GM23248 (cell line): ENCODE results near the gene SDR42E2. TPM values are rescaled to one million over a fixed set of nuclear protein-coding genes. Genes with fewer than 3 reads are reported as not detected.
A peak's percentile ranks its signal among the peaks of the same experiment; 100 is the strongest.

Experiments
- DNase-seq: peaks from one replicate; pipeline ENCODE4 v3.0.0-alpha.2; 2015
- H2AFZ ChIP-seq: fragments of 200-600 bp; sonication (generic); 2 replicates; pipeline ENCODE4 v1.6.1; 2016; ENCODE audit warnings: antibody characterized with exemption
- H3F3A ChIP-seq: fragments of 200-600 bp; sonication (generic); 2 replicates; pipeline ENCODE4 v1.6.1; 2016; ENCODE audit warnings: mild to moderate bottlenecking, antibody characterized with exemption, mixed run types; ENCODE audit not compliant: insufficient read depth
- H3K27ac ChIP-seq: fragments of 200-600 bp; sonication (generic); 2 replicates; pipeline ENCODE4 v1.5.1; 2016; ENCODE audit warnings: mild to moderate bottlenecking
- H3K27me3 ChIP-seq: fragments of 200-600 bp; sonication (generic); replicated peaks from 2 replicates; pipeline ENCODE4 v1.6.1; 2016; ENCODE audit warnings: mild to moderate bottlenecking; ENCODE audit not compliant: insufficient read depth
- H3K36me3 ChIP-seq: fragments of 200-600 bp; sonication (generic); 2 replicates; pipeline ENCODE4 v1.6.1; 2016; ENCODE audit warnings: low read depth, mild to moderate bottlenecking
- H3K4me1 ChIP-seq: fragments of 200-600 bp; sonication (generic); 2 replicates; pipeline ENCODE4 v1.6.1; 2016; ENCODE audit warnings: mild to moderate bottlenecking; ENCODE audit not compliant: insufficient read depth
- H3K4me2 ChIP-seq: fragments of 200-600 bp; sonication (generic); one replicate; pipeline ENCODE4 v1.6.1; 2016; ENCODE audit warnings: mild to moderate bottlenecking; ENCODE audit not compliant: unreplicated experiment
- H3K4me3 ChIP-seq: fragments of 200-600 bp; sonication (generic); 2 replicates; pipeline ENCODE4 v1.5.1; 2016; ENCODE audit warnings: mild to moderate bottlenecking
- H3K79me2 ChIP-seq: fragments of 200-600 bp; sonication (generic); 2 replicates; pipeline ENCODE4 v1.6.1; 2016; ENCODE audit warnings: mild to moderate bottlenecking; ENCODE audit not compliant: insufficient read depth
- H3K9ac ChIP-seq: fragments of 200-600 bp; sonication (generic); 2 replicates; pipeline ENCODE4 v1.6.1; 2016; ENCODE audit warnings: mild to moderate bottlenecking
- H3K9me2 ChIP-seq: fragments of 200-600 bp; sonication (generic); 2 replicates; pipeline ENCODE4 v1.6.1; 2016; ENCODE audit warnings: mixed run types, mild to moderate bottlenecking, moderate library complexity; ENCODE audit not compliant: insufficient read depth
- H3K9me3 ChIP-seq: fragments of 200-600 bp; sonication (generic); one replicate; pipeline ENCODE4 v1.6.1; 2017; ENCODE audit warnings: low read depth
- H4K20me1 ChIP-seq: fragments of 200-600 bp; sonication (generic); 2 replicates; pipeline ENCODE4 v1.6.0; 2016; ENCODE audit not compliant: insufficient read depth
- EZH2 ChIP-seq: fragments of 200-600 bp; sonication (generic); IDR thresholded peaks from 2 replicates; pipeline ENCODE4 v1.6.1; 2018; ENCODE audit warnings: antibody characterized with exemption, mild to moderate bottlenecking; ENCODE audit not compliant: insufficient read depth, poor library complexity, severe bottlenecking
- EZH2phosphoT487 ChIP-seq: fragments of 200-600 bp; sonication (generic); IDR thresholded peaks from 2 replicates; pipeline ENCODE4 v1.6.1; 2018; ENCODE audit warnings: antibody characterized with exemption, moderate library complexity, mild to moderate bottlenecking, low read depth; ENCODE audit not compliant: insufficient read depth
- WGBS, 2 experiments: methylation state at CpG; one replicate each; pipeline ENCODE4 v1.1.6; 2015 to 2017; ENCODE audit warnings: low lambda C conversion rate in 2 of 2, low coverage in 1 of 2; ENCODE audit errors: missing lambda C conversion rate in 2 of 2; 5-methylcytosine and 5-hydroxymethylcytosine counted together
- in situ Hi-C: fragments of 300-500 bp; cut with MboI; formaldehyde crosslinking; loops from 2 replicates; pipeline ENCODE4 v1.15.0; 2020
- polyA plus RNA-seq: library from polyadenylated mRNA; unstranded; fragments of >200 nt; fragmentation: Nextera tagmentation; extraction: Ambion mirVana; gene quantifications from 2 replicates; pipeline ENCODE4 v1.2.1, GENCODE V29; 2016
- total RNA-seq: library from RNA; depleted of rRNA; stranded (reverse); fragments of >200 nt; shearing (Covaris generic); gene quantifications from 2 replicates; pipeline ENCODE4 v1.2.3, GENCODE V29; 2014

The SDR42E2 gene
- total and polyA plus RNA-seq, 2 experiments from 2014 or later: not detected

- H3K27ac ChIP-seq: no peak overlapping the region
These were observed 25.9 kb downstream of the SDR42E2 start for GRCh38 chr16:22188267-22188594.

GRCh38 chr16:22188595-22189442 lies 26.5 kb downstream of the SDR42E2 start:
- Histone ChIP-seq H4K20me1 (no peaks in the 10 kb centered on the region), H3K4me2 (peak overlapping the region; percentile 77), H3K27ac (no peak overlapping the region), H3K36me3 (no peaks in the 10 kb centered on the region), H3K4me3 (no peak overlapping the region), H3K27me3 (no peaks in the 10 kb centered on the region), H3K79me2 (no peaks in the 10 kb centered on the region), H3K4me1 (peaks cover 24% of the 10 kb centered on the region), H3K9ac (no peak overlapping the region), H3K9me3 (no peaks in the 10 kb centered on the region), H3K9me2 (no peaks in the 10 kb centered on the region), H2AFZ (no peak overlapping the region), H3F3A (peaks cover 34% of the 10 kb centered on the region)
- WGBS, 2 experiments: 31 to 35% methylated on average over 8 of the region's 8 CpGs
- DNase-seq: peak; percentile 89
- in situ Hi-C loops: no loop called here
- TF ChIP-seq EZH2 (no peak), EZH2phosphoT487 (no peak)

More at GRCh38 chr16:22188267-22188594, 25.9 kb downstream of the SDR42E2 start:
- Histone ChIP-seq H3K4me2 (no peak overlapping the region), H3K36me3 (no peaks in the 10 kb centered on the region), H3K9me2 (no peaks in the 10 kb centered on the region), H2AFZ (no peak overlapping the region), H3K9ac (no peak overlapping the region), H3K27me3 (no peaks in the 10 kb centered on the region), H4K20me1 (no peaks in the 10 kb centered on the region), H3F3A (peaks cover 32% of the 10 kb centered on the region), H3K4me3 (no peak overlapping the region), H3K9me3 (no peaks in the 10 kb centered on the region), H3K79me2 (no peaks in the 10 kb centered on the region), H3K4me1 (peaks cover 24% of the 10 kb centered on the region)
- DNase-seq: no peak
- 72 to 79% methylated on average over 2 of the region's 2 CpGs for WGBS, 2 experiments
- TF ChIP-seq EZH2 (no peak), EZH2phosphoT487 (no peak)
- in situ Hi-C loops: no loop called here

GRCh38 chr16:22189473-22190080 lies 27.3 kb downstream of the SDR42E2 start:
- 4 to 5% methylated on average over 18 of the region's 18 CpGs for WGBS, 2 experiments
- Histone ChIP-seq H4K20me1 (no peaks in the 10 kb centered on the region), H3F3A (peaks cover 34% of the 10 kb centered on the region), H3K4me1 (peaks cover 24% of the 10 kb centered on the region), H3K27ac (0 out of 2 replicates have a peak overlapping the region, but pooled peaks have one; percentile 27), H3K4me2 (peak overlapping the region; percentile 77), H3K9me3 (no peaks in the 10 kb centered on the region), H3K27me3 (no peaks in the 10 kb centered on the region), H2AFZ (peak overlapping the region; percentile 88), H3K9me2 (no peaks in the 10 kb centered on the region), H3K9ac (peak overlapping the region; percentile 58), H3K79me2 (no peaks in the 10 kb centered on the region), H3K36me3 (no peaks in the 10 kb centered on the region), H3K4me3 (peak overlapping the region; percentile 76)
- DNase-seq: peak; percentile 57
- no peak for TF ChIP-seq EZH2phosphoT487
- no peak for TF ChIP-seq EZH2
- in situ Hi-C loops: no loop called here

GRCh38 chr16:22190081-22190775 lies 27.9 kb downstream of the SDR42E2 start:
- in situ Hi-C loops: no loop called here
- Histone ChIP-seq H3K4me1 (peaks cover 24% of the 10 kb centered on the region), H3K27ac (peak overlapping the region; percentile 27; the same call in 1 of the 2 replicates), H3K36me3 (no peaks in the 10 kb centered on the region), H4K20me1 (no peaks in the 10 kb centered on the region), H3F3A (peaks cover 34% of the 10 kb centered on the region), H2AFZ (peak overlapping the region; percentile 88), H3K9me2 (no peaks in the 10 kb centered on the region), H3K9ac (peak overlapping the region; percentile 58), H3K4me3 (peak overlapping the region; percentile 76), H3K4me2 (peak overlapping the region; percentile 77), H3K79me2 (no peaks in the 10 kb centered on the region), H3K27me3 (no peaks in the 10 kb centered on the region), H3K9me3 (no peaks in the 10 kb centered on the region)
- TF ChIP-seq EZH2phosphoT487: no peak
- no peak for TF ChIP-seq EZH2
- peak; percentile 99 for DNase-seq
- 1 to 3% methylated on average over 48 to 65 of the region's 72 CpGs for WGBS, 2 experiments
